Parathyroid adenoma (tissue), 2 donors: ENCODE measurements around the gene KCNMB2.

Source experiments
- H2AFZ ChIP-seq: fragments of 300-600 bp; sonication (generic); one replicate; pipeline ENCODE4 v1.7.0; 2017; ENCODE audit warnings: antibody characterized with exemption, mild to moderate bottlenecking
- H3K27ac ChIP-seq: fragments of 300-600 bp; sonication (generic); one replicate; pipeline ENCODE4 v1.7.0; 2017
- H3K27me3 ChIP-seq: fragments of 300-600 bp; sonication (generic); one replicate; pipeline ENCODE4 v1.7.0; 2017; ENCODE audit warnings: low read length; ENCODE audit not compliant: control insufficient read depth, insufficient read depth
- H3K36me3 ChIP-seq: fragments of 300-600 bp; sonication (generic); one replicate; pipeline ENCODE4 v1.7.0; 2017; ENCODE audit warnings: low read length; ENCODE audit not compliant: control insufficient read depth, insufficient read depth
- H3K4me1 ChIP-seq: fragments of 300-600 bp; sonication (generic); one replicate; pipeline ENCODE4 v1.7.0; 2017; ENCODE audit warnings: control low read depth
- H3K4me2 ChIP-seq: fragments of 300-600 bp; sonication (generic); one replicate; pipeline ENCODE4 v1.7.0; 2017; ENCODE audit warnings: low read length
- H3K4me3 ChIP-seq: fragments of 300-600 bp; sonication (generic); one replicate; pipeline ENCODE4 v1.7.0; 2017; ENCODE audit warnings: low read depth, low read length
- H3K79me2 ChIP-seq: fragments of 300-600 bp; sonication (generic); one replicate; pipeline ENCODE4 v1.7.0; 2017; ENCODE audit warnings: control low read depth
- H3K9ac ChIP-seq: fragments of 300-600 bp; sonication (generic); one replicate; pipeline ENCODE4 v1.7.0; 2017; ENCODE audit warnings: mild to moderate bottlenecking
- H3K9me3 ChIP-seq: fragments of 300-600 bp; sonication (generic); one replicate; pipeline ENCODE4 v1.7.0; 2017; ENCODE audit warnings: low read length; ENCODE audit not compliant: control insufficient read depth
- CTCF ChIP-seq: fragments of 300-600 bp; sonication (generic); IDR thresholded peaks from one replicate; pipeline ENCODE4 v1.7.0; 2017; ENCODE audit warnings: antibody characterized with exemption, mild to moderate bottlenecking
- donor health status: primary hyperparathyroidism.

KCNMB2 gene

GRCh38 chr3:178629430-178630178, 93.4 kb downstream of the KCNMB2 start:
- H3K4me1 ChIP-seq = no peaks in the 10 kb centered on the region
- no peaks in the 10 kb centered on the region for H3K79me2 ChIP-seq
- H3K4me2 ChIP-seq = no peak overlapping the region
- no peak overlapping the region for H2AFZ ChIP-seq
- H3K36me3 ChIP-seq = no peaks in the 10 kb centered on the region
- no peak overlapping the region for H3K9ac ChIP-seq
- no peak overlapping the region for H3K4me3 ChIP-seq
- H3K27me3 ChIP-seq = no peaks in the 10 kb centered on the region
- no peaks in the 10 kb centered on the region for H3K9me3 ChIP-seq
- TF ChIP-seq CTCF = no peak
- H3K27ac ChIP-seq = no peak overlapping the region

GRCh38 chr3:178631950-178632349, 95.7 kb downstream of the KCNMB2 start:
- no peaks in the 10 kb centered on the region for H3K4me1 ChIP-seq
- H3K9me3 ChIP-seq = no peaks in the 10 kb centered on the region
- H3K9ac ChIP-seq = no peak overlapping the region
- no peak overlapping the region for H3K4me3 ChIP-seq
- H2AFZ ChIP-seq = no peak overlapping the region
- TF ChIP-seq CTCF = no peak
- no peaks in the 10 kb centered on the region for H3K36me3 ChIP-seq
- no peak overlapping the region for H3K27ac ChIP-seq
- no peak overlapping the region for H3K4me2 ChIP-seq
- no peaks in the 10 kb centered on the region for H3K27me3 ChIP-seq
- no peaks in the 10 kb centered on the region for H3K79me2 ChIP-seq

- TF ChIP-seq CTCF = no peak
- Histone ChIP-seq H3K9me3 (no peaks in the 10 kb centered on the region), H3K4me3 (no peak overlapping the region), H3K4me2 (no peak overlapping the region), H2AFZ (no peak overlapping the region), H3K9ac (no peak overlapping the region), H3K79me2 (no peaks in the 10 kb centered on the region), H3K27me3 (no peaks in the 10 kb centered on the region), H3K36me3 (no peaks in the 10 kb centered on the region), H3K27ac (no peak overlapping the region), H3K4me1 (no peaks in the 10 kb centered on the region)
Observed at GRCh38 chr3:178634975-178635374, 98.7 kb downstream of the KCNMB2 start.

- Histone ChIP-seq H3K9ac (no peak overlapping the region), H3K27ac (no peak overlapping the region), H3K4me3 (no peak overlapping the region), H3K36me3 (no peaks in the 10 kb centered on the region), H3K9me3 (no peaks in the 10 kb centered on the region), H3K4me1 (no peaks in the 10 kb centered on the region), H3K27me3 (no peaks in the 10 kb centered on the region), H3K4me2 (no peak overlapping the region), H2AFZ (no peak overlapping the region), H3K79me2 (no peaks in the 10 kb centered on the region)
- no peak for TF ChIP-seq CTCF
Observed at GRCh38 chr3:178637802-178638201, 101.6 kb downstream of the KCNMB2 start.

- Histone ChIP-seq H3K79me2 (no peaks in the 10 kb centered on the region), H3K36me3 (no peaks in the 10 kb centered on the region), H3K4me1 (no peaks in the 10 kb centered on the region), H3K9me3 (no peaks in the 10 kb centered on the region), H3K4me2 (no peak overlapping the region), H3K4me3 (no peak overlapping the region), H3K27me3 (no peaks in the 10 kb centered on the region), H3K9ac (no peak overlapping the region), H3K27ac (no peak overlapping the region), H2AFZ (no peak overlapping the region)
- no peak for TF ChIP-seq CTCF
Observed at GRCh38 chr3:178645503-178645902, 109.3 kb downstream of the KCNMB2 start.
